CMK (cell line): ENCODE data around the gene OR2D3.
"Not testable (repeated sequence)": the region's sequence is repeated elsewhere in the genome, so short reads cannot be mapped to it uniquely, and the experiment has no call there.

Source experiments
- DNase-seq: peaks from one replicate; pipeline ENCODE4 v3.0.0-alpha.2; 2010; ENCODE audit warnings: low read depth

OR2D3 gene

DNA sequence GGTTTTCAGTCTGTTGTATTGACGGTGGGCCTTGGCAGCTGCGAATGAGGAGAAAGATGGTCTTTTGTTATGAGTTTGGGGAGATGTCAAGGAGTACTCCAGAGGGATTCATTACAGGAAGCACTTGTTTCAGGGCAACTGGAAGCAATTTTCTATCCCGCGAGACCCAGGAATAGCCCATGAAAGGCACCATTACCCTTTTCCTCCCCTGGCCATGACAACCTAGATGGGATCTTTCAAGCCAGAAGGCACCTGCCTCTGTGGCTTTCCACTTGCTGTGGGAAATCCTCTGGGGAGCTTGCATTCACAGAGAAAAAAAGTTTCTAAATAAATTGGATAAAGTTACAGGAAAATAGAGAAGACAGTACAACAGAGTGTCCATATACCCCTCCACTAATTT is 8.1 kb downstream of the OR2D3 start:
- no peak for DNase-seq

DNA sequence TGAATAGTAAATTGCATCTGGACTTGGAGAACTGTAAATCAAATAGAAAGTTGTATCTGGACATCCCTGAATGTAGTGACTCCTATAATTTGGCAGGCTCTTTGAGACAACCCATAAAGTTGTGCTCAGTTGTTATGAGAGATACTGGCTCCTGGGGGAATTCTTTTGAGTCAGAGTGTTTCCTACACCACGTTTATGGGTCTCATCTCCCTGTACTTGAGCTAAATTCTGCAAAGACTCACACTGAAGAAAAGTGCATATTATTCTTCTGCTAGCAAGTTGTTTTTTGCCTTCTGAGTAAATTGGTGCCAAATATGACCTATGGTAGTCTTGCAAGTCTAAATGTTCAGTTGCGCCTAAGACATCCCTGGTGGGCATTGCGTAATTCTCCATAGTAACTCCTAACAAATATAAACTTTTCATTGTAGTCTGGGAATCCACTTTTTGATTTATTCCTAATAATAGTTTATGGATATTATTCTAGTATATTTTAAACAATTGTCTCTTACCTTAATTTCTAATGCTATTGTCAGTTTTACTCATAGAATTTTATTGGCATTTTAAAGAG is 10.4 kb downstream of the OR2D3 start:
- no peak for DNase-seq

DNA sequence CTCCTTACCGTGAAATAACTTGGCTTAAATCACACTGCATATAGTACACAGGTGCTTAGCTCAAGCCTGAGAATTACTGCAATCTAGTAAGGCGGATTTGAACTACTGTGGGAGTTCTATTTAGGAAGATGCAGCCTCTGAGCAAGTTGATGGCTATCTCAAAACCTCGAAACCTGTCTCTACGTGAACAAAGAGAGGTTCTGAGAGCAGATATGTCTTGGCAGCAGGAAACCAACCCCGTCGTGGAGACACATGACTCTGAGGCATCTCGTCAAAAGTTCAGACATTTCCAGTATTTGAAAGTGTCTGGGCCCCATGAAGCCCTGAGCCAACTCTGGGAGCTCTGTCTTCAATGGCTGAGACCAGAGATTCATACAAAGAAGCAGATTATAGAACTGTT is 11.3 kb downstream of the OR2D3 start:
- no peak for DNase-seq

DNA sequence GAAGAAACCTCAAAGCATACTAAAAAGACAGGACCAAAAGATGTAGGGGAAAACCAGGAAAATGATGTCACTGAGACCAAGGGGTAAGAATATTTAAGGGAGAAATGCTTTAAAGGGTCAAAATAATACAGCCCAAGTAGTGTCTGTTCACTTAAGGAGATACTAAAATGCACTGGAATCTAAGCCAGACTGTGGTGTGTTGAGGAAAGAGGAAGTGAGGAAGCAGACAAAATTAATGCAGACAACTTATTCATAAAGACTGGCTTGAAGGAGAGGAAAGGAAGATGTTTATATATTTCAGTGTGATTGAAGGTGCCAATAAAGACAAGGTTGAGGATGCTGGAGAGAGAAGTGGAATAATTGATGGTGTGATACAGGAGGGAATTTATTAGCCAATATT is 21.2 kb downstream of the OR2D3 start:
- DNase-seq: no peak

DNA sequence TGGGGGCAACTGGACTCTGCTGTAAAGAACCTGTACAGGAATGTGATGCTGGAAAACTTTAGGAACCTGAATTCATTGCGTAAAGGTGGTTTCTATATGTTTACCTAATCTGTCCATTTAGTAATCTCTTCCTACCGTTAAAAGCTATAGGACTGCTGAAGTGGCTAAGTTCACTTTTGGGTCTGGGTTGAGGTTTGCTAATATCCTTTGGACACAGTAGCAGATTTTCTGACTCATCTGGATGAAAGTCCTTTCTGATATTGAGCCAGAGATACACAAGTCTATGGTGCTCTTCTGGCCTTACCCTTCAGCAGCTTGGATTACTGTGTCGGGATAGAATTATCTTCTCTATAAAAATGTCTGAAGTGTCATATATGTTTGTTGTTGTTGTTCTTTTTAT is 22.3 kb downstream of the OR2D3 start:
- no peak for DNase-seq

DNA sequence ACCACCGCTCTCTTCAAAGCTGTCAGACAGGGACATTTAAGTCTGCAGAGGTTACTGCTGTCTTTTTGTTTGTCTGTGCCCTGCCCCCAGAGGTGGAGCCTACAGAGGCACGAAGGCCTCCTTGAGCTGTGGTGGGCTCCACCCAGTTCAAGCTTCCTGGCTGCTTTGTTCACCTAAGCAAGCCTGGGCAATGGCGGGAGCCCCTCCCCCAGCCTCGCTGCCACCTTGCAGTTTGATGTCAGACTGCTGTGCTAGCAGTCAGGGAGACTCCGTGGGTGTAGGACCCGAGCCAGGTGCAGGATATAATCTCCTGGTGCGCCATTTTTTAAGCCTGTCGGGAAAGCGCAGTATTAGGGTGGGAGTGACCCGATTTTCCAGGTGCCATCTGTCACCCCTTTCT is 33.4 kb downstream of the OR2D3 start:
- not testable (repeated sequence) for DNase-seq

DNA sequence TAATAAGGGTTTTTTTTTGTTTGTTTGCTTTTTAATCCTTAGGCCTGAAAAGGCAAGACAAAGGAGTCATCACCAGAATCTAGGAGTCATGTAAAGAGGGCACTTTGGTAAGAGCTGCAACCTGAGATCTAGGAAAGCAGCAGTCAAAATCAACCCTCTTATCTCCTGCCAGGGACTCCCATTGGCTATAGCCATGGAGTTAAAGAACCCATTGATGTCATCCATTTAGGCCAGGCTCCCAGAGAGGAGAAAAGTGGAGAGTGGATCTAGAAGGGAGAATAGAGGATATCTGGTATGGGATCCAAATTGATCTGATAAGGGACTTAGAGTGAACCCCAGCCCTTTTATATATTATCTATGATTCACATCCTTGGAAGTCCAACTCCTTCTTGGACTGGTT is 41.3 kb downstream of the OR2D3 start:
- DNase-seq: no peak

DNA sequence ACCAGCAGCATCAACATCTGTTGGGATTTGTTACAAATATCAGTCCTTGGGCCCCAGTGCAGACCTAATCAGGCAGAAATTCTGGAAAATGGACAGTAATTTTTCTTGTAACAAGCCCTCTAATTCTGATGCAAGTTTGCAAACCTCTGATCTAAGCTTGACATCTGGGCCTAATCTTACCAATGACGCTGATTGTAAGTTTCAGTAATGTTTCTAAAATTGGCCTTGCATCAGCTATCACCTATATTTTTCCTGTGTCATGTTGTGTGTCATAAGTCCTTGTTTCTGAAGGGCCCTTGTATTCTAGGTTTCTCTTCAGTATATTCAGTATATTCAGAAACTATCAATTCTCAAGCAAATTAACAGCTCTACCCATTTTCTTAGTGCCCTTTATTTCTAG is 41.9 kb downstream of the OR2D3 start:
- no peak for DNase-seq

DNA sequence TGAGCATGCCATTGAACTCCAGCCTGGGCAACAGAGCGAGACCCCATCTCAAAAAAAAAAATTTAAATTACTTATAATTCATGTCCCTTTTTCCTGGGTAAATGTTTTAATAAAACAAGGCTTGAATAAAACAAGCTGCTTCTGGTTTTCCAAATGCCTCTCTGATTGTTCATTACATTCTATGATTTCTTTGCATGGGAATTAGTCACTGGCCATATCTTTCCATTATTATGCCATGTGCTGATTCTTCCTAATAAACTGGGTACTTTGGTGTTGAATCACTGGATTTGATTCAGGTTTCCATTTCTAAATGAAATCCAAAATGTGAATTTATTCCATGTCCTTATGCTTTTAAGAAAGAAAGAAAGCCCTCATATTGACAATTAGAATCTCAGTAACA is 48.0 kb downstream of the OR2D3 start:
- no peak for DNase-seq

DNA sequence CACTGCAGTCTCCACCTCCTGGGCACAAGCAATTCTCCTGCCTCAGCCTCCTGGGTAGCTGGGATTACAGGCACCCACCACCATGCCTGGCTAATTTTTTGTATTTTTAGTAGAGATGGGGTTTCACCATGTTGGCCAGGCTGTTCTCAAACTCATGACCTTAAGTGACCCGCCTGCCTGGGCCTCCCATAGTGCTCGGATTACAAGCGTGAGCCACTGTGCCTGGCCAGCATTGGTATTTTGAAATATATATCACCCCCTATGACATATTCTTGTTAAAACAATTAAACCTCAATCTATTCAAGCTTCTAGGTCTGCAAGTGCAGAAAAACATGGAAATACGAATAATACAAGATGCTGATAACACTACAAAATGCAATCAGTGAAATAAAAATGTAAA is 49.1 kb downstream of the OR2D3 start:
- DNase-seq: not testable (repeated sequence)
